ENCODE data around the gene COL5A3. TPM values are rescaled to one million over a fixed set of nuclear protein-coding genes. Genes with fewer than 3 reads are reported as not detected.
A peak's percentile ranks its signal among the peaks of the same experiment; 100 is the strongest.
"Not testable (repeated sequence)": the region's sequence is repeated elsewhere in the genome, so short reads cannot be mapped to it uniquely, and the experiment has no call there.

Gene COL5A3
- total RNA-seq, 4 donors from 2014 or later: 41.3 to 102 (median 56.3) TPM

DNA sequence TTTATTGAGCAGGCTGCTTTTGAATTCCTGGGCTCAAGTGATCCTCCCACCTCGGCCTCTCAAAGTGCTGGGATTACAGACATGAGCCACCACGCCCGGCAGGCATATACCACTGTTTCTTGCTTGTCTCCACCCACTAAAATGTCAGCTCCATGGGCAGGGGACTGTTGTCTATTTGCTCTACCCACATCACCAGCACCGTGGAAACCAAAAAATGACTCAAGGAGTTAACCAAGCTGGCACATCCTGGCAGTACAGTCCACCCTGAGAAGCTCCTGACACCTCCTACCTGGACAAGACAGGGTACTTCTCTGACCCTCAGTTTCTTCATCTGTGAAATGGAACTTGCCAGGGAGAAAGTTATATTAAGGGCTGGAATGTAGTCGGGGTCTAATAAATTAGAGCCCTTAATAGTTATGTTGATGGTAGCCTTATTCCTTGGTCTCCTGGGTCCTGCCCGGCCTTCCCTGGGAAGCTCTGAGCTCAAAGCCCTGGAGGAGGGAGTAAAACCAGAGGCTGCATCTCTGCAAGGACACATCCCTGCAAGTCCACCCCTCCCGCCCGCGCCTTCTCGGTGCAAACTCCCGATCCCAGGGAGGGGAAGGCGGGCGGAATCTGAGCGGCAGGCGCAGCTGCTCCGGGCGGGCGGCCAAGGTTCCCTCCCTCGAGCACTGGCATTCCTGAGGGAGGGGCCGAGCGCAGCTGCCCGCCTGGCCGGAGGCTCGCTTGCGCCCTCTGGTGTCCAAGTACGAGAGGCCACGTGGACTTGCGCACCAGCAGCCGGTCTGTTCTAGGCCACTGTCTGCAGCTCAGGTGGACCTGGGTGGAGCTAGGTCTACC, 17.1 kb upstream of the COL5A3 start:
- peak; percentile 87 to 89 for DNase-seq (ENCODE audit: low spot score in 2 of 2)
- Histone ChIP-seq H3K27me3 (peaks cover 0 to 13% of the 10 kb centered on the region in 2 donors), H3K36me3 (no peaks in the 10 kb centered on the region), H3K9me3 (no peaks in the 10 kb centered on the region), H3K4me1 (peaks cover 0 to 11% (median 5%) of the 10 kb centered on the region in 4 donors), H3K27ac (peak overlapping the region in 1 of 4 donors; percentile 31), H3K4me3 (no peak overlapping the region)
- 6 to 8% methylated on average over 18 to 27 of the region's 29 CpGs for WGBS, 2 donors
- TF ChIP-seq POLR2A (IDR thresholded peaks at IDR 0.05) (no peak), CTCF (IDR thresholded peaks at IDR 0.05) (peak; percentile 89 to 99 (median 95)), EP300 (IDR thresholded peaks at IDR 0.05) (peak; percentile 77 to 85)

- DNase-seq (ENCODE audit: low spot score in 2 of 2): no peak
- no peaks in the 10 kb centered on the region for H3K9me3 ChIP-seq
Observed at GRCh38 chr19:10026744-10027143, 16.4 kb upstream of the COL5A3 start.

DNA sequence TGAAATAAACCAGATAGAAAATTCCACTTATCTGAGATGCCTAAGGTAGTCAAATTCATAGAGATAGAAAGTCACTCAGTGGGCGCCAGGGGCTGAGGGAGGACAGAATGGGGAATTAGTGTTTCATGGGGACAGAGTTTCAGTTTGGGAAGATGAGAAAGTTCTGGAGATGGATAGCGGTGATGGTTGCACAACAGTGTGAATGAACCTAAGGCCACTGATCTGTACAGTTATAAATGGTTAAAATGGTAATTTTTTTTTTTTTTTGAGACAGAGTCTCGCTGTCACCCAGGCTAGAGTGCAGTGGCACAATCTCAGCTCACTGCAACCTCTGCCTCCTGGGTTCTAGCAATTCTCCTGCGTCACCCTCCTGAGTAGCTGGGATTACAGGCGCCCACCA, 12.8 kb upstream of the COL5A3 start:
- DNase-seq (ENCODE audit: low spot score in 2 of 2); H3K27ac ChIP-seq; H3K9me3 ChIP-seq; H3K36me3 ChIP-seq; H3K4me3 ChIP-seq; H3K27me3 ChIP-seq: not testable (repeated sequence)
- H3K4me1 ChIP-seq: peaks cover 0 to 11% (median 5%) of the 10 kb centered on the region in 4 donors
- 87 to 93% methylated on average over 5 of the region's 5 CpGs for WGBS, 2 donors

More at GRCh38 chr19:10026744-10027143, 16.4 kb upstream of the COL5A3 start:
- Histone ChIP-seq H3K4me3 (no peak overlapping the region), H3K27ac (no peak overlapping the region), H3K36me3 (no peaks in the 10 kb centered on the region), H3K4me1 (peaks cover 0 to 11% (median 5%) of the 10 kb centered on the region in 4 donors), H3K27me3 (peaks cover 0 to 7% of the 10 kb centered on the region in 2 donors)
- TF ChIP-seq CTCF (IDR thresholded peaks at IDR 0.05): no peak
- no peak for TF ChIP-seq POLR2A (IDR thresholded peaks at IDR 0.05)
- TF ChIP-seq EP300 (IDR thresholded peaks at IDR 0.05): no peak
- WGBS, 2 donors: 85 to 94% methylated on average over 3 of the region's 3 CpGs

GRCh38 chr19:10021863-10022262, 11.6 kb upstream of the COL5A3 start:
- Histone ChIP-seq H3K36me3 (no peaks in the 10 kb centered on the region), H3K27me3 (no peaks in the 10 kb centered on the region), H3K27ac (no peak overlapping the region), H3K4me3 (no peak overlapping the region), H3K9me3 (no peaks in the 10 kb centered on the region), H3K4me1 (peaks cover 0 to under 1% (median 0%) of the 10 kb centered on the region in 4 donors)
- no peak for TF ChIP-seq EP300 (IDR thresholded peaks at IDR 0.05)
- no peak for TF ChIP-seq CTCF (IDR thresholded peaks at IDR 0.05)
- TF ChIP-seq POLR2A (IDR thresholded peaks at IDR 0.05): no peak
- WGBS, 2 donors: 72 to 79% methylated on average over 2 of the region's 2 CpGs
- DNase-seq (ENCODE audit: low spot score in 2 of 2): no peak

DNA sequence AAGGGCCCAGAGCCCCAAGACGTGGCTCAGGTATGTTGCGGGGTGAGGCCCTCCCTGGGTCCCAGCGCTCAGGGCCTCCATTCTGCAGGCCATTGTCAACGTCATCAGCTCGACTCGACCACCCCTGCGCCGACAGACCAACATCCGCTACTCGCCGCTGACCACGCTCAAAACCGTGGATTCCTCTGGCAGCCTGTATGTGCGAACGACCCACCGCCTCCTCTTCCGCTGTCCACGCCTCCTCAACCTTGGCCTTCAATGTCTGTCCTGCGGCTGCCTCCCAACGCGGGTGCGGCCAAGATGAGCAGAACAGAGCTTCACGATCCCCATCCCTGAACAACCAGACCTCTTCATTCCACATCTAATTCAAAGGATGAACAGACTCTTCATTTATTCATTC, 11.1 kb upstream of the COL5A3 start:
- Histone ChIP-seq H3K4me3 (no peak overlapping the region), H3K4me1 (no peaks in the 10 kb centered on the region), H3K36me3 (no peaks in the 10 kb centered on the region), H3K27ac (no peak overlapping the region), H3K27me3 (no peaks in the 10 kb centered on the region), H3K9me3 (no peaks in the 10 kb centered on the region)
- DNase-seq (ENCODE audit: low spot score in 2 of 2): no peak
- WGBS, 2 donors: 78 to 82% methylated on average over 19 to 23 of the region's 23 CpGs
- TF ChIP-seq EP300 (IDR thresholded peaks at IDR 0.05) (no peak), CTCF (IDR thresholded peaks at IDR 0.05) (no peak), POLR2A (IDR thresholded peaks at IDR 0.05) (no peak)
